ENCODE results near the gene BHLHA15.

Gene BHLHA15

GRCh38 chr7:98189559-98189958, 21.7 kb upstream of the BHLHA15 start:
- no peak for DNase-seq

- no peak for DNase-seq
Observed at GRCh38 chr7:98191668-98192431, 19.4 kb upstream of the BHLHA15 start.

- DNase-seq = no peak
Observed at GRCh38 chr7:98192781-98193457, 18.3 kb upstream of the BHLHA15 start.

GRCh38 chr7:98193474-98194180, 17.6 kb upstream of the BHLHA15 start:
- no peak for DNase-seq

- DNase-seq = no peak
Observed at GRCh38 chr7:98194186-98194585, 17.1 kb upstream of the BHLHA15 start.

- no peak for DNase-seq
Observed at GRCh38 chr7:98194672-98195457, 16.4 kb upstream of the BHLHA15 start.

- no peak for DNase-seq
Observed at GRCh38 chr7:98196706-98197605, 14.3 kb upstream of the BHLHA15 start.

GRCh38 chr7:98199131-98199530, 12.1 kb upstream of the BHLHA15 start:
- no peak for DNase-seq

- no peak for DNase-seq
Observed at GRCh38 chr7:98200364-98200763, 10.9 kb upstream of the BHLHA15 start.

GRCh38 chr7:98202367-98203195, 8.7 kb upstream of the BHLHA15 start:
- peak; percentile 38 to 48 for DNase-seq

GRCh38 chr7:98203261-98203963, 7.8 kb upstream of the BHLHA15 start:
- DNase-seq = no peak

GRCh38 chr7:98203964-98204605, 7.2 kb upstream of the BHLHA15 start:
- DNase-seq = no peak

- no peak for DNase-seq
Observed at GRCh38 chr7:98204670-98205069, 6.6 kb upstream of the BHLHA15 start.

GRCh38 chr7:98205162-98205845, 5.9 kb upstream of the BHLHA15 start:
- DNase-seq = no peak

- DNase-seq = no peak
Observed at GRCh38 chr7:98206451-98207330, 4.5 kb upstream of the BHLHA15 start.

GRCh38 chr7:98209166-98209920, 1.9 kb upstream of the BHLHA15 start:
- DNase-seq = no peak

- no peak for DNase-seq
Observed at GRCh38 chr7:98210513-98211220, 572 bp upstream of the BHLHA15 start.

All from stimulated activated CD4-positive, alpha-beta T cell treated with anti-CD3 and anti-CD28 coated beads, Interleukin-2, amount 100 ng/mL, for 48 hours (primary cell).